Trophoblast cell (in vitro differentiated cells and primary cell): Measurements from ENCODE around the gene HHAT.
A peak's percentile ranks its signal among the peaks of the same experiment; 100 is the strongest.

ENCODE experiments used
- DNase-seq, 2 donors: peaks; one replicate each; pipeline ENCODE4 v3.0.0-alpha.2; 2016
- H2AFZ ChIP-seq: 2 replicates; pipeline ENCODE4 v1.6.1; 2013; ENCODE audit warnings: low read length, moderate library complexity, mild to moderate bottlenecking; ENCODE audit not compliant: insufficient read depth, poor library complexity
- H2AK5ac ChIP-seq: 2 replicates; pipeline ENCODE4 v1.6.1; 2013; ENCODE audit warnings: mild to moderate bottlenecking, low read length
- H2BK120ac ChIP-seq: 2 replicates; pipeline ENCODE4 v1.6.1; 2013; ENCODE audit warnings: low read length, mild to moderate bottlenecking, moderate library complexity; ENCODE audit not compliant: insufficient read depth, poor library complexity
- H2BK12ac ChIP-seq: 2 replicates; pipeline ENCODE4 v1.6.1; 2013; ENCODE audit warnings: mild to moderate bottlenecking, low read length, moderate library complexity
- H2BK5ac ChIP-seq: 2 replicates; pipeline ENCODE4 v1.6.1; 2013; ENCODE audit warnings: low read length, low read depth, moderate library complexity, mild to moderate bottlenecking; ENCODE audit not compliant: poor library complexity
- H3K14ac ChIP-seq: 2 replicates; pipeline ENCODE4 v1.6.1; 2013; ENCODE audit warnings: mild to moderate bottlenecking, low read length
- H3K18ac ChIP-seq: 2 replicates; pipeline ENCODE4 v1.6.1; 2013; ENCODE audit warnings: mild to moderate bottlenecking, low read length
- H3K23ac ChIP-seq: 2 replicates; pipeline ENCODE4 v1.6.1; 2013; ENCODE audit warnings: low read length
- H3K27ac ChIP-seq: 2 replicates; pipeline ENCODE4 v1.5.1; 2013; ENCODE audit warnings: low read depth, mild to moderate bottlenecking, inconsistent platforms, low read length, moderate library complexity
- H3K27me3 ChIP-seq: 2 replicates; pipeline ENCODE4 v1.6.1; 2013; ENCODE audit warnings: inconsistent platforms, mild to moderate bottlenecking, low read length, moderate library complexity; ENCODE audit not compliant: insufficient read depth
- H3K36me3 ChIP-seq, 2 experiments: 1 replicate in 1 of 2; 2 replicates in 1 of 2; pipeline ENCODE4 v1.6.1; 2013; ENCODE audit warnings: low read length in 2 of 2, mild to moderate bottlenecking in 2 of 2, moderate library complexity in 1 of 2; ENCODE audit not compliant: insufficient read depth in 2 of 2, control insufficient read depth in 1 of 2
- H3K4ac ChIP-seq: 2 replicates; pipeline ENCODE4 v1.6.1; 2013; ENCODE audit warnings: low read depth, mild to moderate bottlenecking, low read length, moderate library complexity
- H3K4me1 ChIP-seq, 2 experiments: 1 replicate in 1 of 2; 2 replicates in 1 of 2; pipeline ENCODE4 v1.6.1; 2013; ENCODE audit warnings: low read length in 2 of 2, mild to moderate bottlenecking in 2 of 2, moderate library complexity in 1 of 2; ENCODE audit not compliant: insufficient read depth in 2 of 2, control insufficient read depth in 1 of 2
- H3K4me2 ChIP-seq: 2 replicates; pipeline ENCODE4 v1.6.1; 2013; ENCODE audit warnings: inconsistent platforms, mild to moderate bottlenecking, low read length, moderate library complexity
- H3K4me3 ChIP-seq: 2 replicates; pipeline ENCODE4 v1.5.1; 2013; ENCODE audit warnings: mild to moderate bottlenecking, low read depth, low read length, inconsistent platforms
- H3K79me1 ChIP-seq: one replicate; pipeline ENCODE4 v1.6.1; 2013; ENCODE audit warnings: low read length
- H3K79me2 ChIP-seq: 2 replicates; pipeline ENCODE4 v1.6.1; 2013; ENCODE audit warnings: low read length, mild to moderate bottlenecking; ENCODE audit not compliant: control insufficient read depth, insufficient read depth, poor library complexity
- H3K9ac ChIP-seq: 2 replicates; pipeline ENCODE4 v1.6.1; 2013; ENCODE audit warnings: mild to moderate bottlenecking, low read length
- H3K9me3 ChIP-seq: 2 replicates; pipeline ENCODE4 v1.6.1; 2013; ENCODE audit warnings: low read depth, mild to moderate bottlenecking, control low read depth, inconsistent platforms, low read length; ENCODE audit not compliant: insufficient read depth
- H4K12ac ChIP-seq: 2 replicates; pipeline ENCODE4 v1.6.1; 2013; ENCODE audit warnings: low read depth, mild to moderate bottlenecking, low read length, moderate library complexity
- H4K8ac ChIP-seq: 2 replicates; pipeline ENCODE4 v1.6.1; 2013; ENCODE audit warnings: low read depth, mild to moderate bottlenecking, low read length, moderate library complexity
- H4K91ac ChIP-seq: one replicate; pipeline ENCODE4 v1.6.1; 2013; ENCODE audit warnings: low read depth, mild to moderate bottlenecking, low read length, moderate library complexity
- WGBS: extraction: QIAGEN DNeasy Blood & Tissue Kit; methylation state at CpG from one replicate; pipeline ENCODE4 v1.1.7; 2013; ENCODE audit warnings: missing lambda C conversion rate; ENCODE audit not compliant: insufficient read length, insufficient coverage; ENCODE audit errors: extremely low coverage; 5-methylcytosine and 5-hydroxymethylcytosine counted together

The HHAT gene

DNA sequence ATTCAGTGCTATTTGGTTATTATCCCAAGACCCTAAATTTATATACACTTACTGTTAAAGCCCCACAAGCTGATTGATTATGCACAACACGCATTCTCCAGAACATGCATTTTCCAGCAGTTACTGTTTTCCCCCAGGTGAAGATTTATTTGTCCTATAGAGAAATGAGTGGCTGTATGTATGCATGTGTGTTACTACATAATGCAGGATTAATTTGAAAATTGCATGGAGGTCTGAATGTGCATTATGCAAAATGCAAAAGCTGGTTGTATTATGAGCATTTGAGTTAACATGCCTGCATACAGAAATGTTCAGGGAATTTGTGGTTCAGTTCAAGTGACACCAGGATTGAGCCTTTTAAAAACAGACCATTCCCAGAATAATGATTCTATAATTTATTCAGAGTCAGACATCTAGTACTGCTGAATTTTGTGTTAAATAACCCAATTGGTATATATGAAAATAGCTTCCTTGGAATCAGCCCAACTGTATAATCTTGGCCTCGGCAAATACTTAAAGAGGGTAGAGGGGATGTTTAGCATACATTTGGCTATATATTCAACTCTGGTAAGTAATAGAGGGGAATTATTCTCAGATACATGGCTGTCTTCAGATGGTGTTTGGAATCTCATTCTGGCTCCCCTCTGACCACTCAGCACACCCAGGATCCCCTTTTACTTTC is 320.0 kb downstream of the HHAT start:
- no peaks in the 10 kb centered on the region for H3K79me1 ChIP-seq
- no peak overlapping the region for H2BK12ac ChIP-seq
- no CpG with 5 or more reads among the region's 2 CpGs for WGBS

DNA sequence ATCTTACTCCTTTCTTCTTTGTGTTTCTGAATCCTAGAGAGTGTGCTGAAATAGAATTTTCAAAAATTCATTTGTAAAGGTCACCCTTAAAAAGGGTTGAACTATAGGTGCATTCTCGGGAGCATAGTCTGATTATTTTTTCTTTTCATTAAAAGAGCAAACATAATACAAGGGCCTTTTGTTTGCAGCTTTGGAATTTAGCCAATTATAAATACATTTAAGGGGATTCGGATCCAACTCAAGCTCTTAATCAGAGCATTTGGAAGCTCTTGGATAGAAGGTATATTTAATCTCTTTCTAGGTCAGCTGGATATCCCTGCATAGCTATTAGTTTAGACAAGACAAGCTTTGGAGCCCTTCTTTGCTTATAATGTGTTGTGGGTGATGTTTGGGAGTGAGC is 321.7 kb downstream of the HHAT start:
- Histone ChIP-seq H3K27me3 (no peaks in the 10 kb centered on the region), H2BK5ac (no peak overlapping the region), H4K12ac (no peak overlapping the region), H3K4me2 (no peak overlapping the region), H3K4me1 (no peaks in the 10 kb centered on the region), H2BK120ac (no peak overlapping the region), H3K27ac (no peak overlapping the region), H3K4ac (no peak overlapping the region), H3K9me3 (peaks cover 2% of the 10 kb centered on the region), H2AK5ac (no peak overlapping the region), H3K79me1 (no peaks in the 10 kb centered on the region), H4K91ac (no peak overlapping the region), H3K79me2 (no peaks in the 10 kb centered on the region), H3K4me3 (no peak overlapping the region), H3K9ac (no peak overlapping the region), H3K36me3 (no peaks in the 10 kb centered on the region), H2AFZ (no peak overlapping the region), H4K8ac (no peak overlapping the region), H2BK12ac (no peak overlapping the region), H3K14ac (no peak overlapping the region), H3K18ac (no peak overlapping the region), H3K23ac (no peak overlapping the region)
- no CpG with 5 or more reads among the region's 2 CpGs for WGBS
- no peak for DNase-seq

More for the DNA sequence above, 320.0 kb downstream of the HHAT start:
- H3K23ac ChIP-seq = no peak overlapping the region
- no peak overlapping the region for H3K4me2 ChIP-seq
- H2AK5ac ChIP-seq = no peak overlapping the region
- no peak overlapping the region for H3K4ac ChIP-seq
- H2BK120ac ChIP-seq = no peak overlapping the region
- no peak overlapping the region for H4K91ac ChIP-seq
- no peak overlapping the region for H3K14ac ChIP-seq
- H4K8ac ChIP-seq = no peak overlapping the region
- no peak overlapping the region for H2BK5ac ChIP-seq
- no peaks in the 10 kb centered on the region for H3K27me3 ChIP-seq
- DNase-seq = no peak
- no peak overlapping the region for H4K12ac ChIP-seq
- H3K4me3 ChIP-seq = no peak overlapping the region
- no peak overlapping the region for H3K9ac ChIP-seq
- H3K79me2 ChIP-seq = no peaks in the 10 kb centered on the region
- peaks cover 1% of the 10 kb centered on the region for H3K9me3 ChIP-seq
- H3K36me3 ChIP-seq = no peaks in the 10 kb centered on the region
- H3K27ac ChIP-seq = no peak overlapping the region
- no peak overlapping the region for H3K18ac ChIP-seq
- no peak overlapping the region for H2AFZ ChIP-seq
- H3K4me1 ChIP-seq = no peaks in the 10 kb centered on the region

GRCh38 chr1:210652329-210652954 is 323.7 kb downstream of the HHAT start:
- H2BK120ac ChIP-seq = no peak overlapping the region
- H4K12ac ChIP-seq = no peak overlapping the region
- no peaks in the 10 kb centered on the region for H3K4me1 ChIP-seq
- no peak overlapping the region for H3K4me2 ChIP-seq
- no peak overlapping the region for H2BK5ac ChIP-seq
- no peaks in the 10 kb centered on the region for H3K27me3 ChIP-seq
- no peak overlapping the region for H3K18ac ChIP-seq
- no peak overlapping the region for H3K9ac ChIP-seq
- no peak overlapping the region for H2AFZ ChIP-seq
- H3K23ac ChIP-seq = no peak overlapping the region
- no peak overlapping the region for H2BK12ac ChIP-seq
- H4K8ac ChIP-seq = no peak overlapping the region
- no peak for DNase-seq
- no peaks in the 10 kb centered on the region for H3K79me2 ChIP-seq
- no peak overlapping the region for H2AK5ac ChIP-seq
- no peak overlapping the region for H3K4me3 ChIP-seq
- H3K9me3 ChIP-seq = peaks cover 2% of the 10 kb centered on the region
- no peak overlapping the region for H3K27ac ChIP-seq
- no CpG with 5 or more reads among the region's 7 CpGs for WGBS
- no peaks in the 10 kb centered on the region for H3K36me3 ChIP-seq
- no peak overlapping the region for H4K91ac ChIP-seq
- H3K4ac ChIP-seq = no peak overlapping the region
- no peaks in the 10 kb centered on the region for H3K79me1 ChIP-seq
- H3K14ac ChIP-seq = no peak overlapping the region

GRCh38 chr1:210653771-210654170 is 325.1 kb downstream of the HHAT start:
- Histone ChIP-seq H3K14ac (no peak overlapping the region), H3K27me3 (no peaks in the 10 kb centered on the region), H2BK5ac (no peak overlapping the region), H3K18ac (no peak overlapping the region), H3K9me3 (peaks cover 2% of the 10 kb centered on the region), H2BK12ac (no peak overlapping the region), H3K4ac (no peak overlapping the region), H3K27ac (no peak overlapping the region), H3K4me3 (no peak overlapping the region), H3K4me1 (no peaks in the 10 kb centered on the region), H3K23ac (peak overlapping the region; percentile 74), H4K8ac (no peak overlapping the region), H3K9ac (peak overlapping the region; percentile 73), H3K36me3 (no peaks in the 10 kb centered on the region), H3K79me2 (no peaks in the 10 kb centered on the region), H4K12ac (no peak overlapping the region), H2BK120ac (no peak overlapping the region), H2AK5ac (no peak overlapping the region), H3K79me1 (no peaks in the 10 kb centered on the region), H3K4me2 (no peak overlapping the region), H4K91ac (no peak overlapping the region), H2AFZ (no peak overlapping the region)
- DNase-seq = peak in 1 of 2 donors; percentile 8
- WGBS = 85% methylated on average over 6 of the region's 6 CpGs
